IMR-90 (cell line): ENCODE measurements around the gene CELA2A. TPM values are rescaled to one million over a fixed set of nuclear protein-coding genes. Genes with fewer than 3 reads are reported as not detected.

Source experiments
- ATAC-seq: fragments of 200-7000 bp; cut with Tn5 transposase; 2 replicates; pipeline ENCODE4 v1.9.1; 2020; ENCODE audit warnings: low read depth, mild to moderate bottlenecking, moderate library complexity
- BruUV-seq: library from RNA; stranded (reverse); fragments of 400-500 nt; replicated peaks from 2 replicates; lab custom pipeline; 2021; lab: Mats Ljungman, UMichigan
- CTCF ChIA-PET: fragments of 300-600 bp; formaldehyde crosslinking; extraction: SDS; loops from one replicate; lab custom pipeline; 2021; ENCODE audit warnings: antibody characterized with exemption; lab: Yijun Ruan, JAX
- POLR2A ChIA-PET: fragments of 300-600 bp; sonication (Branson Sonifier 250); formaldehyde crosslinking; loops from one replicate; lab custom pipeline; 2022; ENCODE audit warnings: antibody characterized with exemption; ENCODE audit not compliant: unreplicated experiment; lab: Charles Lee
- DNase-seq: peaks from one replicate; pipeline ENCODE4 v3.0.0; 2013
- H2AFZ ChIP-seq: replicated peaks from 2 replicates; pipeline ENCODE3; 2013; ENCODE audit warnings: low read length, mild to moderate bottlenecking; ENCODE audit not compliant: poor library complexity
- H2AK5ac ChIP-seq: 2 replicates; pipeline ENCODE4 v1.6.1; 2013; ENCODE audit warnings: low read depth, low read length, inconsistent platforms
- H2AK9ac ChIP-seq: replicated peaks from 2 replicates; pipeline ENCODE3; 2013; ENCODE audit warnings: mild to moderate bottlenecking, low read depth, low read length, moderate library complexity; ENCODE audit not compliant: poor library complexity
- H2BK120ac ChIP-seq: 2 replicates; pipeline ENCODE4 v1.6.1; 2013; ENCODE audit warnings: low read depth, low read length, inconsistent platforms
- H2BK15ac ChIP-seq: 3 replicates; pipeline ENCODE4 v1.6.1; 2013; ENCODE audit warnings: low read depth, low read length, inconsistent platforms
- H2BK20ac ChIP-seq: 2 replicates; pipeline ENCODE4 v1.6.1; 2013; ENCODE audit warnings: low read depth, mild to moderate bottlenecking, inconsistent platforms, low read length, moderate library complexity
- H2BK5ac ChIP-seq: 2 replicates; pipeline ENCODE4 v1.6.1; 2013; ENCODE audit warnings: mild to moderate bottlenecking, low read depth, low read length, inconsistent platforms; ENCODE audit not compliant: poor library complexity, severe bottlenecking
- H3K14ac ChIP-seq: replicated peaks from 2 replicates; pipeline ENCODE4 v1.6.1; 2013; ENCODE audit warnings: low read depth, low read length, inconsistent platforms
- H3K18ac ChIP-seq: 2 replicates; pipeline ENCODE4 v1.6.1; 2013; ENCODE audit warnings: low read depth, low read length, control low read depth
- H3K23ac ChIP-seq: 2 replicates; pipeline ENCODE4 v1.6.1; 2013; ENCODE audit warnings: low read depth, low read length, inconsistent platforms
- H3K27ac ChIP-seq: 2 replicates; pipeline ENCODE4 v1.5.1; 2013; ENCODE audit warnings: mild to moderate bottlenecking, control low read depth, low read length; ENCODE audit not compliant: insufficient read depth
- H3K27me3 ChIP-seq: 2 replicates; pipeline ENCODE4 v1.6.1; 2013; ENCODE audit warnings: low read length; ENCODE audit not compliant: control insufficient read depth, insufficient read depth
- H3K36me3 ChIP-seq: 2 replicates; pipeline ENCODE4 v1.6.1; 2013; ENCODE audit warnings: low read length, mixed read lengths; ENCODE audit not compliant: control insufficient read depth, insufficient read depth
- H3K4ac ChIP-seq: 2 replicates; pipeline ENCODE4 v1.6.1; 2013; ENCODE audit warnings: low read depth, low read length, inconsistent platforms
- H3K4me1 ChIP-seq: 2 replicates; pipeline ENCODE4 v1.6.1; 2013; ENCODE audit warnings: low read length, mixed read lengths; ENCODE audit not compliant: control insufficient read depth, insufficient read depth
- H3K4me2 ChIP-seq: 2 replicates; pipeline ENCODE4 v1.6.1; 2013; ENCODE audit warnings: low read depth, mild to moderate bottlenecking, control low read depth, low read length, moderate library complexity
- H3K4me3 ChIP-seq: 2 replicates; pipeline ENCODE4 v1.5.1; 2013; ENCODE audit warnings: low read depth, mild to moderate bottlenecking, control low read depth, low read length, moderate library complexity; ENCODE audit not compliant: insufficient read depth
- H3K56ac ChIP-seq: 2 replicates; pipeline ENCODE4 v1.6.1; 2013; ENCODE audit warnings: low read length, inconsistent platforms; ENCODE audit not compliant: insufficient read depth; ENCODE audit errors: extremely low read depth
- H3K79me1 ChIP-seq, 2 experiments: 2 replicates each; pipeline ENCODE4 v1.6.1; 2013; ENCODE audit warnings: low read length in 2 of 2, inconsistent platforms in 1 of 2, low read depth in 1 of 2
- H3K9ac ChIP-seq: 2 replicates; pipeline ENCODE4 v1.6.1; 2013; ENCODE audit warnings: low read depth, low read length, control low read depth
- H3K9me1 ChIP-seq: 2 replicates; pipeline ENCODE4 v1.6.1; 2013; ENCODE audit warnings: low read length, inconsistent platforms; ENCODE audit not compliant: insufficient read depth
- H3K9me3 ChIP-seq: 2 replicates; pipeline ENCODE4 v1.6.1; 2013; ENCODE audit warnings: low read length; ENCODE audit not compliant: control insufficient read depth, insufficient read depth
- H4K20me1 ChIP-seq: 2 replicates; pipeline ENCODE4 v1.6.1; 2013; ENCODE audit warnings: low read length, inconsistent platforms; ENCODE audit not compliant: insufficient read depth
- H4K5ac ChIP-seq: 2 replicates; pipeline ENCODE4 v1.6.1; 2013; ENCODE audit warnings: mild to moderate bottlenecking, low read depth, low read length, control low read depth
- H4K8ac ChIP-seq, 2 experiments: 2 replicates each; pipeline ENCODE4 v1.6.1; 2013; ENCODE audit warnings: low read depth in 2 of 2, low read length in 2 of 2, control low read depth in 1 of 2, inconsistent platforms in 1 of 2
- H4K91ac ChIP-seq: 2 replicates; pipeline ENCODE4 v1.6.1; 2013; ENCODE audit warnings: low read depth, low read length, inconsistent platforms; ENCODE audit not compliant: insufficient read depth
- whole genome bisulfite sequencing, 2 experiments: methylation state at CpG; one replicate each; pipeline versions ENCODE4 v1.1.5 to v1.1.7; 2013; ENCODE audit warnings: missing lambda C conversion rate in 2 of 2; ENCODE audit not compliant: insufficient read length in 1 of 2; ENCODE audit errors: extremely low coverage in 2 of 2; 5-methylcytosine and 5-hydroxymethylcytosine counted together
- dilution Hi-C: fragments of 300-500 bp; cut with HindIII; formaldehyde crosslinking; loops from one replicate; pipeline ENCODE4 v1.14.3; 2018; ENCODE audit warnings: low sequenced_read_pairs; ENCODE audit not compliant: unreplicated experiment
- in situ Hi-C: fragments of 300-500 bp; cut with MboI; formaldehyde crosslinking; loops from 3 replicates; pipeline ENCODE4 v1.14.3; 2019; ENCODE audit warnings: low sequenced_read_pairs, inconsistent platforms, mixed read lengths
- intact Hi-C: fragments of 100-400 bp; cut with micrococcal nuclease; formaldehyde crosslinking; loops from 2 replicates; pipeline ENCODE4 v1.10.0; 2022
- polyA plus RNA-seq, 3 experiments: library from polyadenylated mRNA; depleted of rRNA; stranded (reverse); fragments of >200 nt; gene quantifications; 2 replicates each; pipeline ENCODE4 v1.2.3, GENCODE V29; 2012; ENCODE audit warnings: low replicate concordance in 1 of 3
- total RNA-seq: library from RNA; depleted of rRNA; stranded (reverse); fragments of >200 nt; gene quantifications from 2 replicates; pipeline ENCODE4 v1.2.3, GENCODE V29; 2012
- TF ChIP-seq, protein P1 (sequence below): fragments of 150-350 bp; IDR thresholded peaks from 2 replicates; pipeline ENCODE4 v1.6.1; 2016; ENCODE audit warnings: low read depth, mild to moderate bottlenecking, low read length, moderate library complexity, borderline replicate concordance

CELA2A gene
- total and polyA plus RNA-seq, 2 of the 4 experiments (the other 2 are of a cell fraction) = not detected

DNA sequence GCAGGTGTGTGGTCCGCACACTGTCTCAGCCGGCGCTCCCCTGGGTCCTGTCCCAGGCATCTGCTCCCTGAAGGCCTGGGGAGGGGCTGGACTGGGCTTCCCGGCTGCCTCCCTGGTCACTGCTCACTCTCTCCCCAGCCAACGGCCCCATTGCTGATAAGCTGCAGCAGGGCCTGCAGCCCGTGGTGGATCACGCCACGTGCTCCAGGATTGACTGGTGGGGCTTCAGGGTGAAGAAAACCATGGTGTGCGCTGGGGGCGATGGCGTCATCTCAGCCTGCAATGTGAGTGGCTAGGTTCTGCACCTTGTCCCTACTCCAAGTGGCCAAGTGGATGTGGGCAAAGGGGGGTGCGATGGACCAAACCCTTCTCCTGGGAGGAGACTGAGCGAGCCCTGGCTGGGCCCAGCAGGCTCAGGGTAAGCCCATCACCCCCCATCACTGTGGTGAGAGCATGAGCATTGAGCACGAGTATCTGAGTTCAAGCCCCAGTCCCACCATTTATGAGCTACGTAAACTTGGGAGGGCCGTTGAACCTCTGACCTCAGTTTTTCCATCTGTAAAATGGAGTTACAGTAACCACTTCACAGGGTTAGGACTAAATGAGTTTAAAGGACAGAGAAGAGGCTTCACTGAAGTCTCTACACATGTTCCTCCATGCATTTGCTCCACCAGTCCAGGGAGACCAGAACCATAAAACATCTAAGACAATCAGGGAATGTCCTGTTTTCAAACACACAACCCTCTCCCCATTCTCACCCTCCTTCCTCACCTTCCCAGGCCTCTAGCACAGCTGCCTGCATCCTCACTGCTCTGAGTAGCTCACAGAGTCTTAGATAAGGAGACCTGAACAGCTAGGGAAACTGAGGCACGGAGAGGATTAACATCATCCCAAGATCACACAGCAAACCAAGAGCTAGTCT, 11.8 kb upstream of the CELA2A start:
- H3K27ac ChIP-seq = no peak overlapping the region
- H3K27me3 ChIP-seq = peaks cover 33% of the 10 kb centered on the region; the same call in 1 of the 2 replicates
- H2BK15ac ChIP-seq = no peak overlapping the region
- no peaks in the 10 kb centered on the region for H3K9me3 ChIP-seq
- H2AK9ac ChIP-seq = no peak overlapping the region
- in situ Hi-C loops (no loop called here), intact Hi-C loops (no loop called here), dilution Hi-C loops (no loop called here)
- TF ChIP-seq, protein P1, sequence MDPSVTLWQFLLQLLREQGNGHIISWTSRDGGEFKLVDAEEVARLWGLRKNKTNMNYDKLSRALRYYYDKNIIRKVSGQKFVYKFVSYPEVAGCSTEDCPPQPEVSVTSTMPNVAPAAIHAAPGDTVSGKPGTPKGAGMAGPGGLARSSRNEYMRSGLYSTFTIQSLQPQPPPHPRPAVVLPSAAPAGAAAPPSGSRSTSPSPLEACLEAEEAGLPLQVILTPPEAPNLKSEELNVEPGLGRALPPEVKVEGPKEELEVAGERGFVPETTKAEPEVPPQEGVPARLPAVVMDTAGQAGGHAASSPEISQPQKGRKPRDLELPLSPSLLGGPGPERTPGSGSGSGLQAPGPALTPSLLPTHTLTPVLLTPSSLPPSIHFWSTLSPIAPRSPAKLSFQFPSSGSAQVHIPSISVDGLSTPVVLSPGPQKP = no peak
- ChIA-PET POLR2A (no interaction called here), CTCF (no interaction called here)
- H3K18ac ChIP-seq = no peak overlapping the region
- BruUV-seq = no TSS peak
- DNase-seq (no peak), ATAC-seq (no peak)
- no peak overlapping the region for H4K91ac ChIP-seq
- 83% methylated on average over 4 of the region's 17 CpGs; no CpG with 5 or more reads in 1 of the 2 experiments for WGBS, 2 experiments
- no peak overlapping the region for H2BK120ac ChIP-seq
- no peak overlapping the region for H3K9ac ChIP-seq
- no peaks in the 10 kb centered on the region for H4K20me1 ChIP-seq
- H4K5ac ChIP-seq = no peak overlapping the region
- no peak overlapping the region for H2BK5ac ChIP-seq
- no peak overlapping the region for H3K4ac ChIP-seq
- H2BK20ac ChIP-seq = no peak overlapping the region
- no peak overlapping the region for H2AK5ac ChIP-seq
- H3K36me3 ChIP-seq = no peaks in the 10 kb centered on the region
- H3K79me1 ChIP-seq = no peaks in the 10 kb centered on the region
- H3K23ac ChIP-seq = no peak overlapping the region
- no peaks in the 10 kb centered on the region for H3K4me1 ChIP-seq
- H3K4me3 ChIP-seq = no peak overlapping the region
- H3K4me2 ChIP-seq = no peak overlapping the region
- H3K14ac ChIP-seq = no peak overlapping the region
- no peaks in the 10 kb centered on the region for H3K9me1 ChIP-seq
- H2AFZ ChIP-seq = peak overlapping the region; percentile 6
- no peak overlapping the region for H3K56ac ChIP-seq
- H4K8ac ChIP-seq = no peak overlapping the region
